ENCODE results near the gene PRL. TPM values are rescaled to one million over a fixed set of nuclear protein-coding genes. Genes with fewer than 3 reads are reported as not detected.

The PRL gene
- total RNA-seq, 1 experiment from 2014 or later: not detected

GRCh38 chr6:22332711-22333110 is 35.9 kb upstream of the PRL start:
- H3K4me1 ChIP-seq (ENCODE audit: insufficient read depth, low read length): peaks cover 2% of the 10 kb centered on the region; the same call in 1 of the 2 replicates
- no peak overlapping the region for H3T11ph ChIP-seq (ENCODE audit: low read length)
- H2BK120ac ChIP-seq (ENCODE audit: low read depth, low read length, poor library complexity, severe bottlenecking): no peak overlapping the region
- no peak overlapping the region for H2AFZ ChIP-seq (ENCODE audit: low read length)
- no peak for TF ChIP-seq CTCF (conservative IDR thresholded peaks at IDR 0.05)
- Mint-ChIP-seq H3K36me3 (ENCODE audit: insufficient read depth in 1 of 3, low read depth in 3 of 3) (no peaks in the 10 kb centered on the region; a peak in 1 of 7 replicates), H3K4me1 (peaks cover 10% of the 10 kb centered on the region in 2 experiments), H3K9me3 (no peaks in the 10 kb centered on the region), H3K27ac (no peak overlapping the region), H3K27me3 (ENCODE audit: low read depth) (no peaks in the 10 kb centered on the region), H3K4me3 (no peak overlapping the region)
- H3K4me2 ChIP-seq (ENCODE audit: insufficient read depth, insufficient read length, low read length): no peak overlapping the region
- H3K23ac ChIP-seq (ENCODE audit: insufficient read length, low read depth, low read length): no peak overlapping the region
- no peak overlapping the region for H3K18ac ChIP-seq (ENCODE audit: insufficient read length, low read depth, low read length)
- H3K56ac ChIP-seq (ENCODE audit: insufficient read length, low read depth, low read length): no peak overlapping the region
- no peak overlapping the region for H4K5ac ChIP-seq (ENCODE audit: insufficient read length, low read depth, low read length)
- H3K27ac ChIP-seq (ENCODE audit: insufficient read length, low read depth, low read length): no peak overlapping the region
- H3K14ac ChIP-seq (ENCODE audit: insufficient read depth, low read length): no peak overlapping the region
- no peak for DNase-seq
- H2AK5ac ChIP-seq (ENCODE audit: insufficient read length, low read length): no peak overlapping the region
- no peak overlapping the region for H2BK15ac ChIP-seq (ENCODE audit: low read depth, low read length)
- H2BK20ac ChIP-seq (ENCODE audit: low read depth, low read length, poor library complexity, severe bottlenecking): no peak overlapping the region
- no peak overlapping the region for H2BK5ac ChIP-seq (ENCODE audit: insufficient read length, low read length)
- H3K9me3 ChIP-seq (ENCODE audit: control insufficient read depth, low read depth, low read length): no peaks in the 10 kb centered on the region
- WGBS (ENCODE audit: extremely low coverage, insufficient read length, low lambda C conversion rate): no CpG with 5 or more reads among the region's 4 CpGs
- H4K8ac ChIP-seq (replicated peaks; ENCODE audit: insufficient read length, low read depth, low read length): no peak overlapping the region
- H3K79me1 ChIP-seq (ENCODE audit: insufficient read depth, low read depth, low read length, poor library complexity, severe bottlenecking): no peaks in the 10 kb centered on the region
- H4K91ac ChIP-seq (ENCODE audit: insufficient read length, low read depth, low read length): no peak overlapping the region
- no peaks in the 10 kb centered on the region for H4K20me1 ChIP-seq (ENCODE audit: control insufficient read depth, insufficient read depth, insufficient read length)
- no peak overlapping the region for H3K4ac ChIP-seq (ENCODE audit: low read depth, low read length)
- no peak overlapping the region for H2BK12ac ChIP-seq (ENCODE audit: insufficient read length, low read depth, low read length)
- no peaks in the 10 kb centered on the region for H3K79me2 ChIP-seq (ENCODE audit: insufficient read depth, low read length)
- H3K9ac ChIP-seq (ENCODE audit: extremely low read depth, insufficient read length, low read length): no peak overlapping the region
- no peaks in the 10 kb centered on the region for H3K27me3 ChIP-seq (ENCODE audit: insufficient read depth, low read length)
- H3K23me2 ChIP-seq (ENCODE audit: insufficient read length, low read depth, low read length, poor library complexity, severe bottlenecking): no peaks in the 10 kb centered on the region

Measured in H9 (cell line).